Measurements from ENCODE around the gene LPXN.
"Not testable (repeated sequence)": the region's sequence is repeated elsewhere in the genome, so short reads cannot be mapped to it uniquely, and the experiment has no call there.

Gene LPXN

DNA sequence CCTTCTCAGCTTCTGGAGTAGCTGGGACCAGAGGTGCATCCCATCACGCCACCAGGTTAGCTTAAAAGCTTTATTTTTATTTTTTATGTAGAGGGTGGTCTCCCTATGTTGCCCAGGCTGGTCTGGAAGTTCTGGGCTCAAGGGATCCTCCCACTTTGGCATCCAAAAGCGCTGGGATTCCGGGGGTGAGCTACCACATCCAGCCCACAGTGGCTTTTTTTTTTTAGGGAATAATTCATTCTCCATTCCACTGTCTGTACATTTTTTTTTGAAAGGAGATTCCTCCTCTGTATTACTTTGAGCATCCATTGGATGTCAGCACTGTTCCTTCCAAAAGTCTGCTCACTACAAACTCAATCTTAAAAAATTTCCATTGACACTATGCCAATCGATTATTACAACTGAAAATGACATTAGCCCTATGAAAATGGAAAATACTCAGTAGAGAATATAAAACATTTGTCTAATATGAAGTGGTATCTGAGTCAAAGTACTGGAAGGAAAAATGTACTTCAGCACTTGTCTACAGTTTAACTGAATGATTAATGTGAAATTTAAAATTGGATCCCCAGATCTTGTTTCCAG, 1.3 kb upstream of the LPXN start:
- TF ChIP-seq, protein P1, sequence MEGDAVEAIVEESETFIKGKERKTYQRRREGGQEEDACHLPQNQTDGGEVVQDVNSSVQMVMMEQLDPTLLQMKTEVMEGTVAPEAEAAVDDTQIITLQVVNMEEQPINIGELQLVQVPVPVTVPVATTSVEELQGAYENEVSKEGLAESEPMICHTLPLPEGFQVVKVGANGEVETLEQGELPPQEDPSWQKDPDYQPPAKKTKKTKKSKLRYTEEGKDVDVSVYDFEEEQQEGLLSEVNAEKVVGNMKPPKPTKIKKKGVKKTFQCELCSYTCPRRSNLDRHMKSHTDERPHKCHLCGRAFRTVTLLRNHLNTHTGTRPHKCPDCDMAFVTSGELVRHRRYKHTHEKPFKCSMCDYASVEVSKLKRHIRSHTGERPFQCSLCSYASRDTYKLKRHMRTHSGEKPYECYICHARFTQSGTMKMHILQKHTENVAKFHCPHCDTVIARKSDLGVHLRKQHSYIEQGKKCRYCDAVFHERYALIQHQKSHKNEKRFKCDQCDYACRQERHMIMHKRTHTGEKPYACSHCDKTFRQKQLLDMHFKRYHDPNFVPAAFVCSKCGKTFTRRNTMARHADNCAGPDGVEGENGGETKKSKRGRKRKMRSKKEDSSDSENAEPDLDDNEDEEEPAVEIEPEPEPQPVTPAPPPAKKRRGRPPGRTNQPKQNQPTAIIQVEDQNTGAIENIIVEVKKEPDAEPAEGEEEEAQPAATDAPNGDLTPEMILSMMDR (IDR thresholded peaks at IDR 0.05; ENCODE audit: low read depth, low read length), result peak; percentile 43
- H3K4me3 ChIP-seq (replicated peaks in 1 of 2; ENCODE audit: low read depth in 2 of 2, low read length in 2 of 2), result peak overlapping the region; percentile 85 to 95
- peak; percentile 57 to 73 for DNase-seq (ENCODE audit: low read depth in 2 of 2)

DNA sequence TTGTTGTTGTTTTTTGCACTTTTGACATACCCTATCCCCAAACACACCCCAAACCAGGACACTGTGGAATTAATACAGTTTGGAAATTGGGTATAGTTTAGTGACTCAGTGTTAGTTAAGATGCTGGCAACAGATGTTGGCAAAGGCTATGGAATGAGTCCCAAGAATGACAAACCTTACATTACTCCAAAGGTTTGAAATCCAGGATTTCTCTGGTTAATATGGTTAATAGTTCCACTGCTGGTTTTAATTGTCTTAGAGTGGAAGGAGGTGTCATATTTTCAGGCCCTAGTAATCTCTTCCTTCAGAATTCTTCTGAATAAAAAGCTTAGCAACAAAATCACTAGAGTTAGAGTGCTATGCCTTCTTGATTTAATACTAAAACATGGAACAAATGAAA, 775 bp downstream of the LPXN start:
- H3K4me3 ChIP-seq (replicated peaks in 1 of 2; ENCODE audit: low read depth in 2 of 2, low read length in 2 of 2), result no peak overlapping the region
- TF ChIP-seq, protein P1 (IDR thresholded peaks at IDR 0.05; ENCODE audit: low read depth, low read length), result no peak
- DNase-seq (ENCODE audit: low read depth in 2 of 2), result peak; percentile 35 to 66

DNA sequence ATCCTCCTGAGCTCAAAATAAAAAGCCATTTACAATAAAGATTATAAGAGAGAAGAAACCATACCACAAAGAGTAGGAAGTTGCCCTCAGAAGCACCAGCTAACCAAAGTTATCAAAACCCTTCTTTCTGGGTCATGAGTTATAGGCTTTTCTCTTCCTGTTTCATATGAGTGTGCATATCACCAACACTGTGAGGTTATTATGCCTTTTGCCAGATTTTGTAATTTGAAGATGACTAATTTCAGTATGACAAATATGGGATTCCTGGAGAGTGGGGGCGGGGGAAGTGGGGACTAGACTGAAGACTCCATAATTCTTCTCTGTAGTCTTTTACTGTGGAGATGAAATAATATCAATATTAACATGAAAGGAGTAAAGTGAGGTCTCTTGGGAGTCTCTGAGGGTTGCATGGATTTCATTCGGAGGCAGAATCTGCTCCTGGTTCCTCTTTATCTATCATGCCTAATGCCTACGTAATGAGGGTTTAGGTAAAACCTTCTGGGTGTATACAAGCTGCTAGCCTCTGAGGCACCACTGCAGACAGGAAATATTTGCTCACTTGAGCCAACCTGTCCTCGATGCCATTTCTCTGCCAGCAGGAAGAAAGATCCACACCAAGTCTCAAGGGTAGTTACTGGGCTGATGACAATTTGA, 2.1 kb downstream of the LPXN start:
- H3K4me3 ChIP-seq (replicated peaks in 1 of 2; ENCODE audit: low read depth in 2 of 2, low read length in 2 of 2), result no peak overlapping the region
- DNase-seq (ENCODE audit: low read depth in 2 of 2), result peak; percentile 84 to 93
- TF ChIP-seq, protein P1 (IDR thresholded peaks at IDR 0.05; ENCODE audit: low read depth, low read length), result no peak

DNA sequence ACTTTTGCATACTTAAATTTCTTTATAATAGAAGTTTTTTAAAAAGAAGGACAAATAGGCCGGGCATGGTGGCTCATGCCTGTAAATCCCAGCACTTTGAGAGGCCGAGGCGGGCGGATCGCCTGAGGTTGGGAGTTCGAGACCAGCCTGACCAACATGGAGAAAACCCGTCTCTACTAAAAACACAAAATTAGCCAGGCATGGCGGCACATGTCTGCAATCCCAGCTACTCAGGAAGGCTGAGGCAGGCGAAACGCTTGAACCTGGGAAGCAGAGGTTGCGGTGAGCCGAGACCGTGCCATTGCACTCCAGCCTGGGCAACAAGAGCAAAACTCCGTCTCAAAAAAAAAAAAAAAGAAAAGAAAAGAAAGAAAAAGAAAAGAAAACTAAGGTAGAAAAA, 2.8 kb downstream of the LPXN start:
- not testable (repeated sequence) for DNase-seq (ENCODE audit: low read depth in 2 of 2); H3K4me3 ChIP-seq (replicated peaks in 1 of 2; ENCODE audit: low read depth in 2 of 2, low read length in 2 of 2)

DNA sequence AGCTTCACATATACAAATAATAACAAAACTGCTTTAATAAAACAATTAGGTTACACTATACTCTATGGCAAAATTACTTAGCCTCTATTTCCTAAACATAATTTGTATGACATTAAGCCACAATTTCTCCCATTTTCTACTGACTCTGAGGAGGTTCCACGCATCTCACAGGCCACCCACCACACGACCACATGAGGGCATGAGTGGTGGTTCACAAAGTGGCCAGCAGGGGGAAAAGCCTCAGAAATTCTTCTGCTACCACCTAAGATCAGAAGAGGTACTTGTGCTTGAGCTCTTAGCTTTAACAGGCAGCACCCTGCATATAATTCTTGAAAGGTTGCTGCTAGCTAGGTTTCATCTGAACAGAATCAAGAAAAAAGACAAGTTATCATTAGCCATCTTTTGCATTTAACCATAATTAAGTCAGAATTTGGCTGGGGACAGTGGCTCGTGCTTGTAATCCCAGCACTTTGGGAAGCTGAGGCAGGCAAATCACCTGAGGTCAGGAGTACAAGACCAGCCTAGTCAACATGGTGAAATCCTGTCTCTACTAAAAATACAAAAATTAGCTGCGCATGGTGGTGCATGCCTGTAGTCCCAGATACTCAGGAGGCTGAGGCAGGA, 7.7 kb downstream of the LPXN start:
- TF ChIP-seq, protein P1 (IDR thresholded peaks at IDR 0.05; ENCODE audit: low read depth, low read length), result peak; percentile 91
- DNase-seq (ENCODE audit: low read depth in 2 of 2), result peak; percentile 74 to 78
- H3K4me3 ChIP-seq (replicated peaks in 1 of 2; ENCODE audit: low read depth in 2 of 2, low read length in 2 of 2), result no peak overlapping the region

DNA sequence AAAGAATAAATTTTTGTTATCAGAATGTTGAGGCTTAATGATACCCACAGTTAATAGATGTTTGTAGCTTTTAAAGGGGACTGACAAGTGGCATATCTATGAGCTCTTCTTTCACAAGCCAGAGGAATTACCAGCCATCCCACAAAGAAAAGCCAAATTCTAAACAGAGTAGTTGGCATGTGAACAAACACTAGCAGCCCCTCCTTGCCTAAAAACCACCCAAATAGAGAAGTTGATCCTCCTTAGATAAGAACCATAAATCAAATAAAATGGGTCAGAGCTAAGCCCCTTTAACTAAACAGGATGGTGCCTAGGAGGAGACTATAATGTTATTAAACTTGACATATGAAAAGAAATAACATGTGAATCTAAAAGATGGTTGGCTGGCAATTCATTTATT, 11.4 kb downstream of the LPXN start:
- H3K4me3 ChIP-seq (replicated peaks in 1 of 2; ENCODE audit: low read depth in 2 of 2, low read length in 2 of 2), result no peak overlapping the region
- no peak for DNase-seq (ENCODE audit: low read depth in 2 of 2)
- TF ChIP-seq, protein P1 (IDR thresholded peaks at IDR 0.05; ENCODE audit: low read depth, low read length), result no peak

DNA sequence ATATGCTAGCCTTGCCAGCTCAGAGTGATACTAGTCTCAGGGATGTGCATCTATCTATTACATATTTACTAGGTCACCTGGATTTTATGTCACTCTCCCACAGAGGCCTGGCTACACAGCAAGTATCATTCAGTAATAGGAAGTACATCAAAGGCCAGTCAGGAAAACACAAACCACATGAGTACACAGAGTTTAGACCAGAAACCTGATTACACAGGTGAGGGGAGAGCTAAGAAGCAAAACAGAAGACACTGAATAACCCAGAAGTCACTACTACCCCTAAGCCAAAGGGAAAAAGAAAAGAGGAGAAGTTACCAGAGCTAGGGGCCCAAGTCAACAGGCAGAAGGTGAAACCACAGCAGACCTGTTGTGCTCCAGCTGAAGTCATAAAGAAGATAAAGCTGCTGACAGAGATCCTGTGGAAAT, 13.3 kb downstream of the LPXN start:
- H3K4me3 ChIP-seq (replicated peaks in 1 of 2; ENCODE audit: low read depth in 2 of 2, low read length in 2 of 2), result no peak overlapping the region
- no peak for DNase-seq (ENCODE audit: low read depth in 2 of 2)
- TF ChIP-seq, protein P1 (IDR thresholded peaks at IDR 0.05; ENCODE audit: low read depth, low read length), result no peak
